Stimulated activated memory B cell treated with anti-CD40 and anti-IgM and Interleukin-4, amounts not matched to agents 10 μg/mL and 1 μg/mL and 100 μg/mL, for 72 hours (primary cell): ENCODE data around the gene RAB13.

Experiments
- ATAC-seq: fragments of 150-1000 bp; cut with Tn5 transposase; 2 replicates; pipeline ENCODE4 v1.10.0; 2021
- H3K27ac Mint-ChIP-seq: one replicate; pipeline ENCODE4 v1.8.0; 2022; ENCODE audit warnings: mild to moderate bottlenecking, mixed read lengths
- H3K27me3 Mint-ChIP-seq: one replicate; pipeline ENCODE4 v1.8.0; 2022; ENCODE audit warnings: mixed read lengths
- H3K36me3 Mint-ChIP-seq: one replicate; pipeline ENCODE4 v1.8.0; 2022; ENCODE audit warnings: mixed read lengths
- H3K4me1 Mint-ChIP-seq: one replicate; pipeline ENCODE4 v1.8.0; 2022; ENCODE audit warnings: mixed read lengths
- H3K4me3 Mint-ChIP-seq: one replicate; pipeline ENCODE4 v1.8.0; 2022; ENCODE audit warnings: mild to moderate bottlenecking, moderate library complexity, mixed read lengths
- H3K9me3 Mint-ChIP-seq: one replicate; pipeline ENCODE4 v1.8.0; 2022; ENCODE audit warnings: mixed read lengths

RAB13 gene

GRCh38 chr1:153967107-153967999 lies 18.8 kb downstream of the RAB13 start, which contains the start of gene CREB3L4:
Gene CREB3L4 (plus strand): TSS chr1:153967902. CDS start chr1:153968526, 624 bp downstream.
- Mint-ChIP-seq H3K36me3 (peaks cover 2% of the 10 kb centered on the region), H3K4me3 (peak within 1 kb of the TSS; percentile 100), H3K9me3 (no peaks in the 10 kb centered on the region), H3K27me3 (no peaks in the 10 kb centered on the region), H3K27ac (peak within 1 kb of the TSS; percentile 99), H3K4me1 (peaks cover 60% of the 10 kb centered on the region)
- peak; percentile 95 for ATAC-seq

GRCh38 chr1:153963850-153964331 lies 22.2 kb downstream of the RAB13 start:
- Mint-ChIP-seq H3K4me1 (peaks cover 69% of the 10 kb centered on the region), H3K36me3 (peaks cover 19% of the 10 kb centered on the region), H3K9me3 (no peaks in the 10 kb centered on the region), H3K27me3 (no peaks in the 10 kb centered on the region), H3K27ac (peak overlapping the region; percentile 85), H3K4me3 (peak overlapping the region; percentile 87)
- ATAC-seq: peak; percentile 0

GRCh38 chr1:153963030-153963849 lies 22.9 kb downstream of the RAB13 start, which contains the start of gene SLC39A1:
Gene SLC39A1 (minus strand): TSS chr1:153963537. CDS start chr1:153962715, 822 bp downstream.
- Mint-ChIP-seq H3K36me3 (peaks cover 25% of the 10 kb centered on the region), H3K27ac (peak within 1 kb of the TSS; percentile 85), H3K9me3 (no peaks in the 10 kb centered on the region), H3K4me3 (peak within 1 kb of the TSS; percentile 87), H3K27me3 (no peaks in the 10 kb centered on the region), H3K4me1 (peaks cover 69% of the 10 kb centered on the region)
- ATAC-seq: peak; percentile 76

- H3K4me1 Mint-ChIP-seq: peaks cover 62% of the 10 kb centered on the region
Measured at GRCh38 chr1:153962088-153963029, 23.8 kb downstream of the RAB13 start.

GRCh38 chr1:153961421-153961820 lies 24.7 kb downstream of the RAB13 start:
- Mint-ChIP-seq H3K27ac (peak overlapping the region; percentile 85), H3K27me3 (no peaks in the 10 kb centered on the region), H3K4me3 (peak overlapping the region; percentile 87), H3K36me3 (peaks cover 35% of the 10 kb centered on the region), H3K4me1 (peaks cover 65% of the 10 kb centered on the region), H3K9me3 (no peaks in the 10 kb centered on the region)
- no peak for ATAC-seq

More at GRCh38 chr1:153962088-153963029, 23.8 kb downstream of the RAB13 start:
- H3K4me3 Mint-ChIP-seq: peak overlapping the region; percentile 87
- H3K9me3 Mint-ChIP-seq: no peaks in the 10 kb centered on the region
- ATAC-seq: no peak
- H3K36me3 Mint-ChIP-seq: peaks cover 28% of the 10 kb centered on the region
- peak overlapping the region; percentile 85 for H3K27ac Mint-ChIP-seq
- H3K27me3 Mint-ChIP-seq: no peaks in the 10 kb centered on the region

GRCh38 chr1:153960206-153960605 lies 25.9 kb downstream of the RAB13 start:
- no peaks in the 10 kb centered on the region for H3K27me3 Mint-ChIP-seq
- ATAC-seq: no peak
- H3K9me3 Mint-ChIP-seq: no peaks in the 10 kb centered on the region
- H3K4me3 Mint-ChIP-seq: no peak overlapping the region
- peaks cover 64% of the 10 kb centered on the region for H3K4me1 Mint-ChIP-seq
- H3K27ac Mint-ChIP-seq: peak overlapping the region; percentile 94
- peaks cover 35% of the 10 kb centered on the region for H3K36me3 Mint-ChIP-seq

- ATAC-seq: no peak
- Mint-ChIP-seq H3K27me3 (no peaks in the 10 kb centered on the region), H3K4me3 (peak overlapping the region; percentile 10), H3K9me3 (no peaks in the 10 kb centered on the region), H3K36me3 (peaks cover 38% of the 10 kb centered on the region), H3K4me1 (peaks cover 65% of the 10 kb centered on the region), H3K27ac (peak overlapping the region; percentile 94)
Measured at GRCh38 chr1:153959454-153959853, 26.7 kb downstream of the RAB13 start.

- no peaks in the 10 kb centered on the region for H3K27me3 Mint-ChIP-seq
- H3K9me3 Mint-ChIP-seq: no peaks in the 10 kb centered on the region
- peak overlapping the region; percentile 90 for H3K4me3 Mint-ChIP-seq
- peak overlapping the region; percentile 94 for H3K27ac Mint-ChIP-seq
- ATAC-seq: no peak
- H3K36me3 Mint-ChIP-seq: peaks cover 43% of the 10 kb centered on the region
- peaks cover 65% of the 10 kb centered on the region for H3K4me1 Mint-ChIP-seq
Measured at GRCh38 chr1:153958961-153959260, 27.2 kb downstream of the RAB13 start.

GRCh38 chr1:153958111-153958960 lies 27.8 kb downstream of the RAB13 start, which contains the start of gene CRTC2:
Gene CRTC2 (minus strand): TSS chr1:153958612. CDS start chr1:153958497, 115 bp downstream.
- peak within 1 kb of the TSS; percentile 94 for H3K27ac Mint-ChIP-seq
- peak within 1 kb of the TSS; percentile 90 for H3K4me3 Mint-ChIP-seq
- H3K36me3 Mint-ChIP-seq: peaks cover 46% of the 10 kb centered on the region
- no peaks in the 10 kb centered on the region for H3K9me3 Mint-ChIP-seq
- H3K27me3 Mint-ChIP-seq: no peaks in the 10 kb centered on the region
- peak; percentile 94 for ATAC-seq
- peaks cover 68% of the 10 kb centered on the region for H3K4me1 Mint-ChIP-seq

- H3K27me3 Mint-ChIP-seq: no peaks in the 10 kb centered on the region
- peak overlapping the region; percentile 94 for H3K27ac Mint-ChIP-seq
- no peaks in the 10 kb centered on the region for H3K9me3 Mint-ChIP-seq
- ATAC-seq: peak; percentile 56
- peaks cover 68% of the 10 kb centered on the region for H3K4me1 Mint-ChIP-seq
- peak overlapping the region; percentile 90 for H3K4me3 Mint-ChIP-seq
- H3K36me3 Mint-ChIP-seq: peaks cover 50% of the 10 kb centered on the region
Measured at GRCh38 chr1:153957744-153958110, 28.4 kb downstream of the RAB13 start.

- Mint-ChIP-seq H3K4me3 (peak overlapping the region; percentile 90), H3K4me1 (peaks cover 67% of the 10 kb centered on the region), H3K36me3 (peaks cover 51% of the 10 kb centered on the region), H3K9me3 (no peaks in the 10 kb centered on the region), H3K27ac (peak overlapping the region; percentile 94), H3K27me3 (no peaks in the 10 kb centered on the region)
- ATAC-seq: no peak
Measured at GRCh38 chr1:153956997-153957715, 29.0 kb downstream of the RAB13 start.

- no peaks in the 10 kb centered on the region for H3K9me3 Mint-ChIP-seq
- H3K4me3 Mint-ChIP-seq: no peak overlapping the region
- H3K4me1 Mint-ChIP-seq: peaks cover 74% of the 10 kb centered on the region
- ATAC-seq: no peak
- peaks cover 66% of the 10 kb centered on the region for H3K36me3 Mint-ChIP-seq
- no peaks in the 10 kb centered on the region for H3K27me3 Mint-ChIP-seq
- H3K27ac Mint-ChIP-seq: no peak overlapping the region
Measured at GRCh38 chr1:153954826-153955225, 31.3 kb downstream of the RAB13 start.

GRCh38 chr1:153953859-153954365 lies 32.2 kb downstream of the RAB13 start:
- Mint-ChIP-seq H3K9me3 (no peaks in the 10 kb centered on the region), H3K27ac (peak overlapping the region; percentile 52), H3K36me3 (peaks cover 63% of the 10 kb centered on the region), H3K4me1 (peaks cover 73% of the 10 kb centered on the region), H3K27me3 (no peaks in the 10 kb centered on the region), H3K4me3 (peak overlapping the region; percentile 11)
- ATAC-seq: no peak
